ENCODE data around the gene CDCP1. TPM values are rescaled to one million over a fixed set of nuclear protein-coding genes. Genes with fewer than 3 reads are reported as not detected.

Gene CDCP1, protein sequence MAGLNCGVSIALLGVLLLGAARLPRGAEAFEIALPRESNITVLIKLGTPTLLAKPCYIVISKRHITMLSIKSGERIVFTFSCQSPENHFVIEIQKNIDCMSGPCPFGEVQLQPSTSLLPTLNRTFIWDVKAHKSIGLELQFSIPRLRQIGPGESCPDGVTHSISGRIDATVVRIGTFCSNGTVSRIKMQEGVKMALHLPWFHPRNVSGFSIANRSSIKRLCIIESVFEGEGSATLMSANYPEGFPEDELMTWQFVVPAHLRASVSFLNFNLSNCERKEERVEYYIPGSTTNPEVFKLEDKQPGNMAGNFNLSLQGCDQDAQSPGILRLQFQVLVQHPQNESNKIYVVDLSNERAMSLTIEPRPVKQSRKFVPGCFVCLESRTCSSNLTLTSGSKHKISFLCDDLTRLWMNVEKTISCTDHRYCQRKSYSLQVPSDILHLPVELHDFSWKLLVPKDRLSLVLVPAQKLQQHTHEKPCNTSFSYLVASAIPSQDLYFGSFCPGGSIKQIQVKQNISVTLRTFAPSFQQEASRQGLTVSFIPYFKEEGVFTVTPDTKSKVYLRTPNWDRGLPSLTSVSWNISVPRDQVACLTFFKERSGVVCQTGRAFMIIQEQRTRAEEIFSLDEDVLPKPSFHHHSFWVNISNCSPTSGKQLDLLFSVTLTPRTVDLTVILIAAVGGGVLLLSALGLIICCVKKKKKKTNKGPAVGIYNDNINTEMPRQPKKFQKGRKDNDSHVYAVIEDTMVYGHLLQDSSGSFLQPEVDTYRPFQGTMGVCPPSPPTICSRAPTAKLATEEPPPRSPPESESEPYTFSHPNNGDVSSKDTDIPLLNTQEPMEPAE
- total RNA-seq = 141 and 146 TPM in 2 replicates

GRCh38 chr3:45145681-45146614 is at the start of gene CDCP1:
TSS of gene CDCP1 (minus strand) at chr3:45146378. CDS start at chr3:45146287, 91 bp downstream.

Other genes starting within 250 kb of the CDCP1 start
- 53.7 and 98.7 TPM in 2 replicates for gene ZDHHC3, start 170.2 kb downstream of the CDCP1 start, total RNA-seq
- gene EXOSC7, start 170.1 kb downstream of the CDCP1 start, total RNA-seq = 45.2 and 57.8 TPM in 2 replicates
- not detected in 2 replicates for gene CLEC3B, start 120.1 kb downstream of the CDCP1 start, total RNA-seq
- gene TMEM158, start 79.9 kb upstream of the CDCP1 start, total RNA-seq = 1.4 and 2.3 TPM in 2 replicates
- 16.1 and 32.0 TPM in 2 replicates for gene LARS2, start 242.2 kb upstream of the CDCP1 start, total RNA-seq

All from nasal cavity respiratory epithelium epithelial cell of viscerocranial mucosa (primary cell).